MCF 10A (cell line): ENCODE data around the gene SLC25A34. TPM values are rescaled to one million over a fixed set of nuclear protein-coding genes. Genes with fewer than 3 reads are reported as not detected.
A peak's percentile ranks its signal among the peaks of the same experiment; 100 is the strongest.

Source experiments
- BruUV-seq: library from RNA; stranded (reverse); fragments of 400-500 nt; replicated peaks from 2 replicates; lab custom pipeline; 2021; lab: Mats Ljungman, UMichigan
- CTCF ChIA-PET: fragments of 300-600 bp; sonication (Branson Sonifier 250); formaldehyde crosslinking; extraction: SDS; loops from one replicate; lab custom pipeline; 2021; ENCODE audit warnings: antibody characterized with exemption, inconsistent platforms; lab: Yijun Ruan, JAX
- POLR2A ChIA-PET: fragments of 300-600, 350-650 bp; sonication (Branson Sonifier 250); formaldehyde crosslinking; extraction: SDS; loops from one replicate; lab custom pipeline; 2020; ENCODE audit warnings: antibody characterized with exemption, inconsistent platforms; lab: Yijun Ruan, JAX
- DNase-seq: peaks from one replicate; pipeline ENCODE4 v3.0.0-alpha.2; 2018; ENCODE audit not compliant: unreplicated experiment
- H3K27ac Mint-ChIP-seq: one replicate; pipeline ENCODE4 v1.8.0; 2022; ENCODE audit warnings: mild to moderate bottlenecking, low read depth, mixed read lengths; ENCODE audit not compliant: unreplicated experiment
- H3K27me3 Mint-ChIP-seq: one replicate; pipeline ENCODE4 v1.8.0; 2022; ENCODE audit warnings: mixed read lengths; ENCODE audit not compliant: insufficient read depth, unreplicated experiment
- H3K36me3 Mint-ChIP-seq: one replicate; pipeline ENCODE4 v1.8.0; 2022; ENCODE audit warnings: mild to moderate bottlenecking, moderate library complexity, mixed read lengths; ENCODE audit not compliant: insufficient read depth, unreplicated experiment
- H3K4me1 Mint-ChIP-seq: one replicate; pipeline ENCODE4 v1.8.0; 2022; ENCODE audit warnings: mixed read lengths; ENCODE audit not compliant: insufficient read depth, unreplicated experiment
- H3K4me3 Mint-ChIP-seq: one replicate; pipeline ENCODE4 v1.8.0; 2022; ENCODE audit warnings: mild to moderate bottlenecking, moderate library complexity, mixed read lengths; ENCODE audit not compliant: unreplicated experiment
- H3K9me3 Mint-ChIP-seq: one replicate; pipeline ENCODE4 v1.8.0; 2022; ENCODE audit warnings: mixed read lengths; ENCODE audit not compliant: unreplicated experiment
- intact Hi-C: fragments of 100-400 bp; cut with micrococcal nuclease; formaldehyde crosslinking; loops from 2 replicates; pipeline ENCODE4 v1.14.1; 2022
- total RNA-seq: library from RNA; stranded (reverse); gene quantifications from 2 replicates; pipeline ENCODE4 v1.2.3, GENCODE V29; 2022
- TF ChIP-seq, protein P1 (sequence below): fragments of 200-600 bp; IDR thresholded peaks from one replicate; pipeline ENCODE4 v1.8.0; 2022; ENCODE audit warnings: antibody characterized with exemption, mild to moderate bottlenecking; ENCODE audit not compliant: unreplicated experiment

Gene SLC25A34
- total RNA-seq, 1 experiment from 2014 or later, result 0.79 TPM

DNA sequence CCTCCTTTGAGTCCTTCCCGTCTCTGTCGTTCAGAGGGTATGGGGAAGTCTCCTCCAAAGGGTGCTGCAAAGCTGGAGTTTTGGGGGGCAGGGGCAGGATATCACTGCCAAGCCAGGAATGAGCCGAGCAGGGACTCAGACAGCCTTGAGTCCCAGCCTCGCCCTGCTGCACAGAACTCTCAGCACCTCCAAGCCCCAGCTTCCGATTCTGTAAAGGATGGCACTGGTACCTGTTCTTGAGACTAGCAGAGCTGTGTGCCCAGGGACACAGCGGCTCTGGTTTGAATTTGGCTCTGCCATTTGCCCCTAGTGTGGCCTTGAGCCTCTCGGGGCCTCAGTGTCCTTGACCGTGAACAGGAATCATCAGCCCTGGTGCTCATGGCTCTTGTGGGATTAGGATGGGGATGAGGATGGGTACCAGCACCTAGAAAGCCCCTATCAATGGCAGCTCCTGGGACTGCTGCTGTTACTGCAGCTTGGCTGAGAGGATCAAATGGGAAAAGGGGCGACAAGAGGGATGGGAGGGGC, 21.0 kb downstream of the SLC25A34 start:
- Mint-ChIP-seq H3K9me3 (no peaks in the 10 kb centered on the region), H3K4me3 (peak overlapping the region; percentile 64), H3K27me3 (no peaks in the 10 kb centered on the region), H3K36me3 (no peaks in the 10 kb centered on the region), H3K4me1 (peaks cover 13% of the 10 kb centered on the region), H3K27ac (no peak overlapping the region)
- ChIA-PET CTCF (interaction anchor here (0.8 to 1.9 kb wide), 2 partner anchors 18 to 97 kb away, joined by 3 to 5 read pairs; no protein-coding TSS in a partner anchor), POLR2A (interaction anchor here (0.6 to 2.0 kb wide), 6 partner anchors 9 to 230 kb away, joined by 3 to 7 read pairs (median 5); partner anchors contain the start of gene DNAJC16)
- TF ChIP-seq, protein P1, sequence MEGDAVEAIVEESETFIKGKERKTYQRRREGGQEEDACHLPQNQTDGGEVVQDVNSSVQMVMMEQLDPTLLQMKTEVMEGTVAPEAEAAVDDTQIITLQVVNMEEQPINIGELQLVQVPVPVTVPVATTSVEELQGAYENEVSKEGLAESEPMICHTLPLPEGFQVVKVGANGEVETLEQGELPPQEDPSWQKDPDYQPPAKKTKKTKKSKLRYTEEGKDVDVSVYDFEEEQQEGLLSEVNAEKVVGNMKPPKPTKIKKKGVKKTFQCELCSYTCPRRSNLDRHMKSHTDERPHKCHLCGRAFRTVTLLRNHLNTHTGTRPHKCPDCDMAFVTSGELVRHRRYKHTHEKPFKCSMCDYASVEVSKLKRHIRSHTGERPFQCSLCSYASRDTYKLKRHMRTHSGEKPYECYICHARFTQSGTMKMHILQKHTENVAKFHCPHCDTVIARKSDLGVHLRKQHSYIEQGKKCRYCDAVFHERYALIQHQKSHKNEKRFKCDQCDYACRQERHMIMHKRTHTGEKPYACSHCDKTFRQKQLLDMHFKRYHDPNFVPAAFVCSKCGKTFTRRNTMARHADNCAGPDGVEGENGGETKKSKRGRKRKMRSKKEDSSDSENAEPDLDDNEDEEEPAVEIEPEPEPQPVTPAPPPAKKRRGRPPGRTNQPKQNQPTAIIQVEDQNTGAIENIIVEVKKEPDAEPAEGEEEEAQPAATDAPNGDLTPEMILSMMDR, result no peak
- no TSS peak for BruUV-seq
- no peak for DNase-seq
- intact Hi-C loops, result no loop called here

DNA sequence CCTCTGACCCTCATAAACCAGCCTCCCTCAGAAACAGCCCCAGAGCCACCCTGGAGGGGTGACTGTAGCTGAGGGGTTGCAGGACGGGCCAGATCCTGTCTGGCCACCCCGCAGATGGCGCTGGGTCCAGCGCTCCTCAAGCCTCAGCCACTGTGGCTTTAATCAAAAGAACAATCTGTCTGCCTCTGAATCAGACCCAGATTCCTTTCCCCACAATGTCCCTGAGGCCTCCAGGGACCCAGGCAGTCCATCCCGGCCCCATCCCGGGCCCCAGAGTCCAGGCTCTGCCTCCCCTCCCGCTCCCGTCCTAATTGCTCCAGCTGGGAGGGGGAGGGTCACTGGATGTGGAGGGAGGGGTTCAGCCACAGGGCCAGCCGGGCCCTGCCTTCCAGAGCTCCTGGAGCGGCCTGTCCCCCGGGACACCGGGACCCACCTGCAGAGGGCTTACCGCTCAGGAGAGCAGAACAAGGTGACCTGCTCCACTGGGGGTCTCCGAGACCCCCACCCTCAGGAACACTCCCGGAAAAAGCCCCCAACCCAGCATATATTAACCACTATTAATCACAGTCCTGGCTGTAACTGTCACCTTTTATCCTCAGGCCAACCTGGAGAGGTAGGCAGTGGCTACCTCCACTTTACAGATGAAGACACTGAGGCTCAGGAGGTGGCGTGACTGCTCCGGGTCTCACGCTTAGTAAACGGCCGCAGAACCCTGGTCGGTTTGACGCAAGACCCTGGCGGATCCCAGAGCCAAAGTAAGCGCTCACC, 21.7 kb downstream of the SLC25A34 start:
- H3K9me3 Mint-ChIP-seq, result no peaks in the 10 kb centered on the region
- peaks cover 16% of the 10 kb centered on the region for H3K4me1 Mint-ChIP-seq
- TF ChIP-seq, protein P1, result no peak
- H3K27me3 Mint-ChIP-seq, result no peaks in the 10 kb centered on the region
- no TSS peak for BruUV-seq
- ChIA-PET CTCF (no interaction called here), POLR2A (interaction anchor here (1.5 to 2.0 kb wide), 4 partner anchors 8 to 231 kb away, joined by 5 to 7 read pairs (median 6); partner anchors contain the start of gene DNAJC16)
- peak; percentile 37 for DNase-seq
- H3K27ac Mint-ChIP-seq, result no peak overlapping the region
- peak overlapping the region; percentile 64 for H3K4me3 Mint-ChIP-seq
- H3K36me3 Mint-ChIP-seq, result peaks cover 7% of the 10 kb centered on the region
- intact Hi-C loops, result no loop called here

DNA sequence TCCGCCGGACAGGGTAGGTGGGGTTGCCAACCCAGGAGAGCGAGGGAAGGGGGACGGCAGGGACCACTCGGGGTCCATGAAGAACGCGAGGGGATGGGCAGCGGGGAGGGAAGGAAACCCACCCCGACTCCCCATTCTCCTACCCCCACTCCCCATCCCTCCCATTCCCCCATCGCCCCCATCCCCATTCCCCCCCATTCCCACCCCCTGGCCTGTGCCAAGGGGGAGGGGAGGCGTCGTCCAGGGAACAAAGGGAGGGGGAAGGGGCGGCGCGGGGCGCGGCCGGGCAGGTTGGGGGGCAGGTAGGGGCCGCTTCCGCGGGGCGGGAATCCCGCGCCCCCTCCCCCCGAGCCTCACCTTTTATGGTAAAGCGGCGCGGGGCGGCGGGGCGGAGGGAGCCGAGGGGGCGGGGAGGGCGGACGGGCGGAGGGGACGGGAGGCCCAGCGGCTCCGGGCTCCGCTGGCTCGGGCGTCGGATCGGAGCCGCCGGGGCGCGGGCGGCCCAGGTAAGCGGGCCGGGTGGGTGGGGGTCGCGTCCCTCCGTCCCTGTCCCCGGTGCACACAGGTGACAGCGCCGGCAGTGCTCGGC, 22.4 kb downstream of the SLC25A34 start, which contains the start of gene FBLIM1:
Gene FBLIM1, plus strand, starts transcription at position 453 of the 589 bp plus-strand sequence. CDS start 6,189 bp downstream, outside the sequence.
- Mint-ChIP-seq H3K4me3 (peak within 1 kb of the TSS; percentile 74), H3K4me1 (peaks cover 17% of the 10 kb centered on the region), H3K36me3 (peaks cover 8% of the 10 kb centered on the region), H3K27ac (peak within 1 kb of the TSS; percentile 79), H3K27me3 (no peaks in the 10 kb centered on the region), H3K9me3 (no peaks in the 10 kb centered on the region)
- CTCF ChIA-PET, result interaction anchor here (2.2 kb wide), 1 partner anchor 17 kb away, joined by 6 read pairs; no protein-coding TSS in a partner anchor
- intact Hi-C loops, result no loop called here
- POLR2A ChIA-PET, result interaction anchor here (1.4 to 2.2 kb wide), 3 partner anchors 10 to 140 kb away, joined by 5 to 9 read pairs (median 5); no protein-coding TSS in a partner anchor
- BruUV-seq, result no TSS peak
- TF ChIP-seq, protein P1, result no peak
- no peak for DNase-seq
